DMS114 treated with DMSO at 0.1 percent for 48 hours (cell line): ENCODE measurements around the gene PBX3.

Experiments used
- DNase-seq: peaks from one replicate; lab custom pipeline; 2025; ENCODE audit not compliant: unreplicated experiment; lab: John Stamatoyannopoulos, UW

The PBX3 gene

DNA sequence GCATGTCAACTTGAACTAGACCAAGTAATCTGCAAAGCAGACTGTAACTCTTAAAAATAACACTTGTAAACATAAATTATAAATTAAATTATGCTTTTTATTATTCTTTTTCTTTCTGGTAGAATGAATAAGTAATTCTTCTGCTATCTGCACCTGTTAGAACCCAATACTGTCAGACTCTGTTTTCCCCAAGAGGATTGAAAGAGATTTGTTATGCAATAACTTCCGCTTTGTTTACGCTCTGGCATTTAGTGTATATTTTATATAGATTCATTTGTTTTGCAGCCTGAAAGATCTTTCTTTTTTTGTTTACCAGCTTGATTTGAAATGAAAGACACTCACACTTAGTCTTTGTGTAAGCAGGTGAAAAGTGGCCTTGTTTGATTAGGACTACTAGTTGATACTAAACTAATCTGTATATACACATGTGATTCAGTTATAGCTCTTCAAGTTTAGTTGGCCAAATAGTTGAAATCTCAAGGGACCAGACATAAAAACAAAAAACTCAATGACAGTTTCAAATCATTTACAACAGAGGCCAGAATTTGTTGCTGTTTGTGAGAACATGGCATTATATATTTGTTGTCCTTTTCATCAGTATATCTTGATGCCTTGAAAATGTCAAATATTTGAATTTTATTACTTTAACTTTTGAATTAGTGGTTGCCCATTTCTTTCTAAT lies 155.8 kb downstream of the PBX3 start:
- no peak for DNase-seq

DNA sequence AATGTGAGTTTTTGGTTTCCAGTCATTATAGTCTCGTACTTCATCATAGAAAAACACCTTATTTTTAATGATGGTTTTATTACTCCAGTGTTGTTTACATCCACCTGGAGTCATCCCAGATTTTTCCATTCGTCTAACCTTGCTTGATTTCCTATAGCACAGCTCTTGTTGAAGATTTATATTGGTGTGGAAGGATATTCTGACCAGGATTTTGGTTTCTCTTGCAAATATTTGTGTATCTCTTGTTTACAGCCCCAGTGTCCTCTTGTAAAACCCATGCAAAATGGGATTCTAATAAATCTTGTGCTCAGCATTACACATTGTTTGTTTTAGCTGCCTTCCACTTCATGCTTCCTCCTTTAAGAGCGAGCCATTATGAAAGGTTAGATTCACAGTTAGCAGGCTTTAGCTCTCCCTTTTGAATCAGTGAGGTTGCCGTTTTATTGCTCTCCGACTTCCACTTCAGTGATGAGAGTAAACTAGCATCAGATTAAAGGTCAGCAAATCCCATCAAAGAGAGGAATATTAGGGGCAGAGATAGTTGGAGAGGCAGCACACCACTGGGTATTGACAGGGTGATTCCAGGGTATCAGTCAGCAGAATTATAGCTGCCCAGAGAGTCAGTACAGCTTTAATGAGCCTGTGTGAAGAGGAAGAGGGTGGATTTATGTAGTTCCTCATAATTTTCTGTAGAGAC lies 157.1 kb downstream of the PBX3 start:
- peak; percentile 42 for DNase-seq

DNA sequence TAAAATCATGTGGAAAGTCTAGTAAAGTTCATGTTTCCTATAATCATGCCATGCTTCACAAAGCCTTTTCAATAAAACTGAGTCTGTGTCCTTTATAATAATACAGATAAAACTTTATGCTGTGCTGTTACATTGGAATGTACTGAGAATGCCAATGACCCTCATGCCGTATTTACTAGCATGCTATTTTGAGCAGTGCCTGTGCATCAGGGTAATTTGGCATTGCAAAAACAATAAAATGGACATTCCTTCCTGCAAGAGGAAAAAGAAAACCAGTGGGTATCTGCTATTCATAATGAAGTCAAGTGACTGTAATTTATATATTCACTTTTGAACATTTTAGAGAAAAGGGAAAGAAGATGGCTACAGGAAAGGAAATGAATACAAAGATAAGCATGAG lies 159.0 kb downstream of the PBX3 start:
- DNase-seq: no peak

GRCh38 chr9:125906893-125907292 lies 159.7 kb downstream of the PBX3 start:
- DNase-seq: no peak

- no peak for DNase-seq
Observed at GRCh38 chr9:125908136-125908535, 161.0 kb downstream of the PBX3 start.

- no peak for DNase-seq
Observed at GRCh38 chr9:125908966-125909365, 161.8 kb downstream of the PBX3 start.

- no peak for DNase-seq
Observed at GRCh38 chr9:125909459-125909858, 162.3 kb downstream of the PBX3 start.

DNA sequence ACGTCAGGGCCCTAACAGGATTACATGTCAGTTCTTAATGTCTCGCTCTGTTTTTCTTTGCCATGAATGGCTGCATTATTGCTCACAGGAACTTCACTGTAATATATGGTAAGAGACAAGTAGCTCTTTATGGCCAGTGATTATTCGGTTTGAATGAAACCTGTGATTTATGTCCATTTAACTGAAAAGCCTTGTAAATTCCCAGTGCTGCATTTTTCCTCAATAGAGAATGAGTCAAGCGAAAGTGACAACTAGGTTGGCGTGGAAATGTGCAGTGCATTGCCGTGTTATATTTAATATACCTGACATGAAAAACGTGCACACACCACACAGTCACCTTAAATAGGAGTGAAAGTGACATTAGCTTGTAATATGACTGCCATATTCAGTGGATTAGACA lies 163.1 kb downstream of the PBX3 start:
- no peak for DNase-seq

DNA sequence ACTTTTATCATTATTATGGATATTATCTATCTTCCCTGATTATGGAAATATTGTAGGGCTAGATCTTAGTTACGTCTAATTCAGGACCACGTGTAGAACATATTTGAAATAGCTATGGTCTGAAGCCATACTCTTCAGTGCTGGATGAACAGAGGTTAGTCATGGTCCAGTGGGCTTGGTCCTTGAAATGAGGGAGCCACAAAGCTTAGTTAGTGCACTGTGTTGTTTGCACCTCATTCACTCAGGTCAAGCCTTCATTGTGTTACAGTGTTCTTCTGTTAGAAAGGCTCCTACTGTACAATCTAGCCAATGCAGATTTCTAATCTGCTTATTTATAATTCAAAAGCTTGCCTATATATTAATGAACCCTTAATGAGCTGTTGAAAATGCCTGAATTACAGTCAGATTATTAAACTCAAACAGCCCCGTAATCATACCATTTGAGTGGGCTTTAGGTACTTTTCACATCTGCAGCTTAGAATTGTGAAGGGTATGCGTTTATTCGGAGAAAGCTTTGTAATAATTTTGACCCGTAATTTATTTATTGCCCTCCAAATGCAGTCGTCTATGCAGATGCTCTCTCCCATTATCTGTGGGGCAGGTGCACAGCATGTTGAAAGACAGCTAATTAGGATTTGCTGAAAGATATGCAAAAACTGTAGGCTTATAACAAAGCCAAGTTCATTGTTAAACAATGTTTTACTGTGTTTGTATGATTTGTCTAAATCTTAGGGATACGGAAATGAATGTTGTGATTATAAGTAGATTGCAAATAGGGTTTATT lies 164.9 kb downstream of the PBX3 start:
- peak; percentile 24 for DNase-seq

GRCh38 chr9:125912667-125913066 lies 165.5 kb downstream of the PBX3 start:
- DNase-seq: no peak

GRCh38 chr9:125913551-125913950 lies 166.4 kb downstream of the PBX3 start:
- DNase-seq: no peak

GRCh38 chr9:125914411-125914810 lies 167.2 kb downstream of the PBX3 start:
- no peak for DNase-seq

- no peak for DNase-seq
Observed at GRCh38 chr9:125915606-125916005, 168.4 kb downstream of the PBX3 start.

DNA sequence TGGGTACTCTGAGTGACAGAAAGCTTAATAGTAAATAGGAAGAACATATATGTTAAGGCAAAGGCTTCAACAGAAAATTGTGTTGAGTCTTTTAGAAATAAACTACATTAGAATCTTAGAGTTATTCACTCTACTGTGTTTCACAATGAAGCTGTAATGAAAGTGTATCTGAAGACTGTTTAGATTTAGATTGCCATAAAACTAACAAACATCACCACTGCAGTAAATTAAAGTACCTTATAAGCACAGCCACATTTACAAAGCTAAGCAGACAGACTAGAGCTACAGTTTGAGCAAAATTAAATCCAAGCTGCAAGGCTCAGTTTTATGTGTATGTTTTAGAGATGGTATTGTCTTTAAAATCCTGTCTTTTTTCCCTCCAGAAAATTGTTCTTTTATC lies 172.4 kb downstream of the PBX3 start:
- no peak for DNase-seq

GRCh38 chr9:125920402-125920801 lies 173.2 kb downstream of the PBX3 start:
- DNase-seq: no peak

DNA sequence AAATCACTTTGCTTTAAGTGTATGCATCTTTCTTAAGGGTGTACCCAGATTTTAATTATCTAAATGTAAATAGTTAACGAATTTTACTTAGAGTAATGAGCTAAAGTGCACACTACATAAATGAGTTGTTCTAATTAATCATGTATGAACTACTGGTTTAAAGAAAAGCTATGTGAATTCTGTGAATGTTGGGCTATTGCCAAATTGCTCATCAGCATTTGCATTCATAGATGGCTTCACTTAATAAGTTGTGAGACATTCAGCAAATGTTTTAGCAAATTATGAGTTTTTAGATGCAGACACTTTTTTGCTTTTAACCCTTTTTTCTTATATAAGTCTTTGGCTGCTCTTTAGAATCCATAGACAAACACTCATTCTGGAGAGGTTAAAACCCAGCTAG lies 175.7 kb downstream of the PBX3 start:
- peak; percentile 19 for DNase-seq

GRCh38 chr9:125924351-125924750 lies 177.2 kb downstream of the PBX3 start:
- DNase-seq: no peak

DNA sequence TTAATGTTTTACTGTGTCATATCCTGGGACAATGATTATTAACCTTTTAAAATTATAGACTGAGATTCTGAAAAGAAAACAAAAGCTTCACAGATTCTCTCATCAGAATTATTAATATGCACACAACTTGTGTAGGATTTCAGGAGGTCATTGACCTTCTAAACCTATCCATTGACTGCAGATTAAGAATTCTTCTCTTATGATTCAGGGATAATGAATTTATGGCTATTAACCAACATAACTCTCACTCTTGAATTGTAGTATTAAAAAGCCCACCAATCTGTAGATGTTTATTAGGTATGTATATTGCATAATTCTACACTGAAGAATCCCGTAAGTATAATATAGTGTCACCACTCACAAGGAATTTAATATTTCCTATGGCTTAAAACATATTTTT lies 179.8 kb downstream of the PBX3 start:
- DNase-seq: no peak

- DNase-seq: no peak
Observed at GRCh38 chr9:125929846-125930245, 182.7 kb downstream of the PBX3 start.

DNA sequence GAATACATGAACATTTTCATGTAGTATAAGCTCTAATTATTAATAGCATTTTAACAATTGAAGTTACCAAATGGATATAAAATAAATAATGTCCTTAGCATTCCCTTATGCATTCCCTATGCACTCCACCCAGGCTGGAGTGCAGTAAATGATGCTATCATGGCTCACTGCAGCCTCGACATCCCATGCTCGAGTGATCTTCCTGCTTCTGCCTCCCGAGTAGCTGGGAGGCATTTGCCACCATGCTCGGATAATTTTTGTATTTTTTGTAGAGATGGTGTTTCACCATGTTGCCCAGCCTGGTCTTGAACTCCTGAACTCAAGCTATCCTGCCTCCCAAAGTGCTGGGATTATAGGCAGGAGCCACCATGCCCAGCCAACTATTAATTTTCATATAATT lies 184.0 kb downstream of the PBX3 start:
- no peak for DNase-seq

DNA sequence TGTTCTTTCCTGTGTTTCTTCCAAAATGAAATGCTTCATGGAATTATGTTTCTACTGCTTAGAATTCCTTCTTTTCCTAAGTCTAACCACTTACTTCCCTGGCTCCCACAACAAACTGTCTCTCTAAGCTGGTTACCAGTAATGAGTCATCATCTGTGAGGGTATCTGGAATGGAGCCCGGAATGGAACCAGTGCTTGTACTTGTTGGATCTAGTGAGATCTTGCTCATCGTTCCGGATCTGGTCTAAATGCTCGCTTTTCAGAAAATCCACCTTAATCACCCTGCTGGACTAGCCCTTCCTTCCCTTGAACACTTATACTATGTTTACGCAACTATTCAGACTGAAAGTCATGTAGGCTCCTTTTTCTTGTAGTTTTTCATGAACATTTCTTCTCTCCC lies 184.8 kb downstream of the PBX3 start:
- no peak for DNase-seq
